Skeletal muscle cell (primary cell): ENCODE data around the gene SLC22A5.
"Not testable (repeated sequence)": the region's sequence is repeated elsewhere in the genome, so short reads cannot be mapped to it uniquely, and the experiment has no call there.

Source experiments
- DNase-seq: peaks from one replicate; pipeline ENCODE4 v3.0.0-alpha.2; 2010; ENCODE audit warnings: low read depth
- H3K4me3 ChIP-seq: 2 replicates; pipeline ENCODE4 v1.5.1; 2011; ENCODE audit warnings: low read depth, mild to moderate bottlenecking, control low read depth, low read length, moderate library complexity

SLC22A5 gene

GRCh38 chr5:132384506-132385050, 15.1 kb downstream of the SLC22A5 start:
- H3K4me3 ChIP-seq: no peak overlapping the region
- DNase-seq: no peak

- DNase-seq: no peak
- no peak overlapping the region for H3K4me3 ChIP-seq
These were observed 16.0 kb downstream of the SLC22A5 start for GRCh38 chr5:132385326-132386105.

- no peak for DNase-seq
- no peak overlapping the region for H3K4me3 ChIP-seq
These were observed 17.3 kb downstream of the SLC22A5 start for GRCh38 chr5:132386644-132387286.

- H3K4me3 ChIP-seq: no peak overlapping the region
- peak; percentile 98 for DNase-seq
These were observed 18.2 kb downstream of the SLC22A5 start for GRCh38 chr5:132387640-132388117.

- no peak for DNase-seq
- no peak overlapping the region for H3K4me3 ChIP-seq
These were observed 18.9 kb downstream of the SLC22A5 start for GRCh38 chr5:132388244-132389050.

GRCh38 chr5:132389051-132389331, 19.5 kb downstream of the SLC22A5 start:
- no peak overlapping the region for H3K4me3 ChIP-seq

GRCh38 chr5:132389585-132390286, 20.2 kb downstream of the SLC22A5 start:
- DNase-seq: peak; percentile 97
- H3K4me3 ChIP-seq: no peak overlapping the region

More at GRCh38 chr5:132389051-132389331, 19.5 kb downstream of the SLC22A5 start:
- DNase-seq: no peak

- no peak for DNase-seq
- H3K4me3 ChIP-seq: no peak overlapping the region
These were observed 21.7 kb downstream of the SLC22A5 start for GRCh38 chr5:132391247-132391646.

GRCh38 chr5:132391870-132392269, 22.4 kb downstream of the SLC22A5 start:
- no peak for DNase-seq
- no peak overlapping the region for H3K4me3 ChIP-seq

- no peak for DNase-seq
- no peak overlapping the region for H3K4me3 ChIP-seq
These were observed 22.9 kb downstream of the SLC22A5 start for GRCh38 chr5:132392411-132392810.

- no peak for DNase-seq
- H3K4me3 ChIP-seq: no peak overlapping the region
These were observed 23.7 kb downstream of the SLC22A5 start for GRCh38 chr5:132392978-132393825.

GRCh38 chr5:132394667-132395259, 25.3 kb downstream of the SLC22A5 start:
- no peak overlapping the region for H3K4me3 ChIP-seq
- DNase-seq: no peak

GRCh38 chr5:132396589-132397031, 27.1 kb downstream of the SLC22A5 start:
- DNase-seq: no peak
- no peak overlapping the region for H3K4me3 ChIP-seq

- no peak for DNase-seq
- H3K4me3 ChIP-seq: no peak overlapping the region
These were observed 27.7 kb downstream of the SLC22A5 start for GRCh38 chr5:132397224-132397623.

- not testable (repeated sequence) for H3K4me3 ChIP-seq
These were observed 28.6 kb downstream of the SLC22A5 start for GRCh38 chr5:132397936-132398675.

GRCh38 chr5:132404041-132404440, 34.5 kb downstream of the SLC22A5 start:
- H3K4me3 ChIP-seq, DNase-seq: not testable (repeated sequence)

More at GRCh38 chr5:132397936-132398675, 28.6 kb downstream of the SLC22A5 start:
- DNase-seq: not testable (repeated sequence)

GRCh38 chr5:132405646-132406045, 36.1 kb downstream of the SLC22A5 start:
- DNase-seq: no peak
- no peak overlapping the region for H3K4me3 ChIP-seq
